ENCODE data around the gene SYCE1L. TPM values are rescaled to one million over a fixed set of nuclear protein-coding genes. Genes with fewer than 3 reads are reported as not detected.

The SYCE1L gene
- total and polyA plus RNA-seq, 9 of the 15 experiments (the other 6 are each of a cell fraction or from before 2014, with no cell fraction given), result 0.54 to 2.7 (median 1.1) TPM; not detected in 5

- TF ChIP-seq, protein P1, sequence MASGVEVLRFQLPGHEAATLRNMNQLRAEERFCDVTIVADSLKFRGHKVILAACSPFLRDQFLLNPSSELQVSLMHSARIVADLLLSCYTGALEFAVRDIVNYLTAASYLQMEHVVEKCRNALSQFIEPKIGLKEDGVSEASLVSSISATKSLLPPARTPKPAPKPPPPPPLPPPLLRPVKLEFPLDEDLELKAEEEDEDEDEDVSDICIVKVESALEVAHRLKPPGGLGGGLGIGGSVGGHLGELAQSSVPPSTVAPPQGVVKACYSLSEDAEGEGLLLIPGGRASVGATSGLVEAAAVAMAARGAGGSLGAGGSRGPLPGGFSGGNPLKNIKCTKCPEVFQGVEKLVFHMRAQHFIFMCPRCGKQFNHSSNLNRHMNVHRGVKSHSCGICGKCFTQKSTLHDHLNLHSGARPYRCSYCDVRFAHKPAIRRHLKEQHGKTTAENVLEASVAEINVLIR (CRISPR knock-in tag; IDR thresholded peaks at IDR 0.05), result no peak
- TF ChIP-seq POLR2H (tag; IDR thresholded peaks at IDR 0.05; ENCODE audit: low read depth), result peak; percentile 48; the same call in 1 of the 2 replicates
- no peak for TF ChIP-seq MTA2 (IDR thresholded peaks at IDR 0.05; ENCODE audit: low read depth)
- TF ChIP-seq ZBTB1 (CRISPR knock-in tag; IDR thresholded peaks at IDR 0.05; ENCODE audit: borderline replicate concordance, low read depth), result no peak
- no peak for TF ChIP-seq CBX8 (IDR thresholded peaks at IDR 0.05; ENCODE audit: borderline replicate concordance, extremely low read depth, low read depth, low read length, poor library complexity, severe bottlenecking)
- no peak for TF ChIP-seq MCM2 (IDR thresholded peaks at IDR 0.05; ENCODE audit: low read depth)
- no peak for TF ChIP-seq ZNF384 (IDR thresholded peaks at IDR 0.05; ENCODE audit: low read depth, low read length)
- TF ChIP-seq, protein P2, sequence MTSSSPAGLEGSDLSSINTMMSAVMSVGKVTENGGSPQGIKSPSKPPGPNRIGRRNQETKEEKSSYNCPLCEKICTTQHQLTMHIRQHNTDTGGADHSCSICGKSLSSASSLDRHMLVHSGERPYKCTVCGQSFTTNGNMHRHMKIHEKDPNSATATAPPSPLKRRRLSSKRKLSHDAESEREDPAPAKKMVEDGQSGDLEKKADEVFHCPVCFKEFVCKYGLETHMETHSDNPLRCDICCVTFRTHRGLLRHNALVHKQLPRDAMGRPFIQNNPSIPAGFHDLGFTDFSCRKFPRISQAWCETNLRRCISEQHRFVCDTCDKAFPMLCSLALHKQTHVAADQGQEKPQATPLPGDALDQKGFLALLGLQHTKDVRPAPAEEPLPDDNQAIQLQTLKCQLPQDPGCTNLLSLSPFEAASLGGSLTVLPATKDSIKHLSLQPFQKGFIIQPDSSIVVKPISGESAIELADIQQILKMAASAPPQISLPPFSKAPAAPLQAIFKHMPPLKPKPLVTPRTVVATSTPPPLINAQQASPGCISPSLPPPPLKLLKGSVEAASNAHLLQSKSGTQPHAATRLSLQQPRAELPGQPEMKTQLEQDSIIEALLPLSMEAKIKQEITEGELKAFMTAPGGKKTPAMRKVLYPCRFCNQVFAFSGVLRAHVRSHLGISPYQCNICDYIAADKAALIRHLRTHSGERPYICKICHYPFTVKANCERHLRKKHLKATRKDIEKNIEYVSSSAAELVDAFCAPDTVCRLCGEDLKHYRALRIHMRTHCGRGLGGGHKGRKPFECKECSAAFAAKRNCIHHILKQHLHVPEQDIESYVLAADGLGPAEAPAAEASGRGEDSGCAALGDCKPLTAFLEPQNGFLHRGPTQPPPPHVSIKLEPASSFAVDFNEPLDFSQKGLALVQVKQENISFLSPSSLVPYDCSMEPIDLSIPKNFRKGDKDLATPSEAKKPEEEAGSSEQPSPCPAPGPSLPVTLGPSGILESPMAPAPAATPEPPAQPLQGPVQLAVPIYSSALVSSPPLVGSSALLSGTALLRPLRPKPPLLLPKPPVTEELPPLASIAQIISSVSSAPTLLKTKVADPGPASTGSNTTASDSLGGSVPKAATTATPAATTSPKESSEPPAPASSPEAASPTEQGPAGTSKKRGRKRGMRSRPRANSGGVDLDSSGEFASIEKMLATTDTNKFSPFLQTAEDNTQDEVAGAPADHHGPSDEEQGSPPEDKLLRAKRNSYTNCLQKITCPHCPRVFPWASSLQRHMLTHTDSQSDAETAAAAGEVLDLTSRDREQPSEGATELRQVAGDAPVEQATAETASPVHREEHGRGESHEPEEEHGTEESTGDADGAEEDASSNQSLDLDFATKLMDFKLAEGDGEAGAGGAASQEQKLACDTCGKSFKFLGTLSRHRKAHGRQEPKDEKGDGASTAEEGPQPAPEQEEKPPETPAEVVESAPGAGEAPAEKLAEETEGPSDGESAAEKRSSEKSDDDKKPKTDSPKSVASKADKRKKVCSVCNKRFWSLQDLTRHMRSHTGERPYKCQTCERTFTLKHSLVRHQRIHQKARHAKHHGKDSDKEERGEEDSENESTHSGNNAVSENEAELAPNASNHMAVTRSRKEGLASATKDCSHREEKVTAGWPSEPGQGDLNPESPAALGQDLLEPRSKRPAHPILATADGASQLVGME (CRISPR knock-in tag; IDR thresholded peaks at IDR 0.05), result no peak
- TF ChIP-seq TGIF2 (CRISPR knock-in tag; IDR thresholded peaks at IDR 0.05), result no peak
- no peak for TF ChIP-seq NEUROD1 (IDR thresholded peaks at IDR 0.05; ENCODE audit: borderline replicate concordance, low read depth, low read length, partially characterized antibody)
- TF ChIP-seq MCM5 (IDR thresholded peaks at IDR 0.05; ENCODE audit: low read depth), result no peak
- no peak for TF ChIP-seq GATAD2B (IDR thresholded peaks at IDR 0.05; ENCODE audit: borderline replicate concordance)
- TF ChIP-seq LCOR (CRISPR knock-in tag; IDR thresholded peaks at IDR 0.05), result no peak
Measured at GRCh38 chr16:77191259-77191969, 7.8 kb upstream of the SYCE1L start (continued).

Measured in K562 (cell line).